Stomach (tissue), 9 donors: ENCODE data around the gene NRCAM. TPM values are rescaled to one million over a fixed set of nuclear protein-coding genes. Genes with fewer than 3 reads are reported as not detected.

ENCODE experiments used
- DNase-seq, 2 donors: peaks; one replicate each; pipeline versions ENCODE4 v3.0.0 to v3.0.0-alpha.2; 2013 to 2019
- H3K27ac ChIP-seq, 5 donors: fragments of 200-600 bp in 4 of 5; sonication (generic) in 4 of 5; one replicate each; pipeline ENCODE4 v1.5.1; 2013 to 2019; ENCODE audit warnings: mild to moderate bottlenecking in 1 of 5, moderate library complexity in 1 of 5
- H3K27me3 ChIP-seq, 3 donors: fragments of 200-600 bp; sonication (generic); one replicate each; pipeline ENCODE4 v1.5.1; 2017 to 2019; ENCODE audit warnings: mixed run types in 1 of 3
- H3K36me3 ChIP-seq, 4 donors: fragments of 200-600 bp; sonication (generic); 1 replicate in 3 of 4; 2 replicates in 1 of 4; pipeline ENCODE4 v1.5.1; 2016 to 2019
- H3K4me1 ChIP-seq, 4 donors: fragments of 200-600 bp; sonication (generic); one replicate each; pipeline ENCODE4 v1.5.1; 2016 to 2019
- H3K4me3 ChIP-seq, 4 donors: fragments of 200-600 bp; sonication (generic) in 3 of 4; one replicate each; pipeline ENCODE4 v1.5.1; 2016 to 2019; ENCODE audit warnings: mild to moderate bottlenecking in 1 of 4
- H3K9me3 ChIP-seq, 4 donors: fragments of 200-600 bp; sonication (generic); one replicate each; pipeline ENCODE4 v1.5.1; 2016 to 2019
- EP300 ChIP-seq: sonication (generic); formaldehyde crosslinking; IDR thresholded peaks from one replicate; pipeline ENCODE4 v1.6.1; 2017; ENCODE audit warnings: antibody characterized with exemption
- POLR2A ChIP-seq, 4 donors: fragments of 450-650 bp; IDR thresholded peaks; one replicate each; pipeline ENCODE4 v1.6.1; 2016; ENCODE audit warnings: antibody characterized with exemption in 4 of 4, control low read depth in 2 of 4, mild to moderate bottlenecking in 1 of 4, moderate library complexity in 1 of 4
- POLR2AphosphoS5 ChIP-seq, 3 donors: sonication (generic); formaldehyde crosslinking; IDR thresholded peaks; one replicate each; pipeline ENCODE4 v1.6.1; 2016; ENCODE audit warnings: antibody characterized with exemption in 3 of 3
- WGBS, 5 donors: extraction: QIAGEN DNeasy Blood & Tissue Kit in 3 of 5; methylation state at CpG; one replicate each; pipeline versions ENCODE4 v1.1.5 to v1.1.7; 2013 to 2018; 5-methylcytosine and 5-hydroxymethylcytosine counted together
- intact Hi-C: fragments of 100-400 bp; cut with DNase I; formaldehyde crosslinking; loops from one replicate; pipeline ENCODE4 v1.15.1; 2023; ENCODE audit warnings: low total_unique reads
- polyA plus RNA-seq, 3 donors: library from polyadenylated mRNA; stranded (reverse); fragments of 200-250 nt; gene quantifications; one replicate each; pipeline ENCODE4 v1.2.3, GENCODE V29; 2013
- total RNA-seq, 5 donors: library from RNA; depleted of rRNA; stranded (reverse); fragments of >200 nt; gene quantifications; one replicate each; pipeline versions ENCODE4 v1.1.0 to v1.2.3, GENCODE V29; 2014 to 2016
- TF ChIP-seq, protein P1 (sequence below), 7 experiments: fragments of 450-650 bp in 4 of 7; fragments of 200-600 bp in 3 of 7; sonication (generic) in 3 of 7; IDR thresholded peaks; one replicate each; pipeline ENCODE4 v1.5.1; 2016 to 2019; ENCODE audit warnings: antibody characterized with exemption in 7 of 7, control low read depth in 2 of 7, mild to moderate bottlenecking in 1 of 7
- donor health status: healthy with polysubstance abuse.
- donor health status: Bipolar disorder and iron deficiency.
- donor health status: healthy.

The NRCAM gene
- total and polyA plus RNA-seq, 8 donors, result 1.2 to 9.4 (median 2.3) TPM

GRCh38 chr7:108142675-108143259 lies 313.5 kb downstream of the NRCAM start:
- no peak overlapping the region for H3K27ac ChIP-seq
- TF ChIP-seq POLR2A (IDR thresholded peaks at IDR 0.05) (no peak), POLR2AphosphoS5 (IDR thresholded peaks at IDR 0.05) (no peak), EP300 (no peak)
- TF ChIP-seq, protein P1, sequence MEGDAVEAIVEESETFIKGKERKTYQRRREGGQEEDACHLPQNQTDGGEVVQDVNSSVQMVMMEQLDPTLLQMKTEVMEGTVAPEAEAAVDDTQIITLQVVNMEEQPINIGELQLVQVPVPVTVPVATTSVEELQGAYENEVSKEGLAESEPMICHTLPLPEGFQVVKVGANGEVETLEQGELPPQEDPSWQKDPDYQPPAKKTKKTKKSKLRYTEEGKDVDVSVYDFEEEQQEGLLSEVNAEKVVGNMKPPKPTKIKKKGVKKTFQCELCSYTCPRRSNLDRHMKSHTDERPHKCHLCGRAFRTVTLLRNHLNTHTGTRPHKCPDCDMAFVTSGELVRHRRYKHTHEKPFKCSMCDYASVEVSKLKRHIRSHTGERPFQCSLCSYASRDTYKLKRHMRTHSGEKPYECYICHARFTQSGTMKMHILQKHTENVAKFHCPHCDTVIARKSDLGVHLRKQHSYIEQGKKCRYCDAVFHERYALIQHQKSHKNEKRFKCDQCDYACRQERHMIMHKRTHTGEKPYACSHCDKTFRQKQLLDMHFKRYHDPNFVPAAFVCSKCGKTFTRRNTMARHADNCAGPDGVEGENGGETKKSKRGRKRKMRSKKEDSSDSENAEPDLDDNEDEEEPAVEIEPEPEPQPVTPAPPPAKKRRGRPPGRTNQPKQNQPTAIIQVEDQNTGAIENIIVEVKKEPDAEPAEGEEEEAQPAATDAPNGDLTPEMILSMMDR (IDR thresholded peaks at IDR 0.05), result no peak
- H3K4me1 ChIP-seq, result peaks cover 0 to 10% (median 6%) of the 10 kb centered on the region in 4 donors
- no peaks in the 10 kb centered on the region for H3K27me3 ChIP-seq
- H3K36me3 ChIP-seq, result no peaks in the 10 kb centered on the region
- no peak for DNase-seq
- intact Hi-C loops, result loop anchor here (10.0 kb wide), 1 partner anchor 268 kb away; no protein-coding TSS in a partner anchor
- 72 to 88% (median 84%) methylated on average over 6 of the region's 6 CpGs for WGBS, 5 donors
- H3K9me3 ChIP-seq, result no peaks in the 10 kb centered on the region
- no peak overlapping the region for H3K4me3 ChIP-seq

DNA sequence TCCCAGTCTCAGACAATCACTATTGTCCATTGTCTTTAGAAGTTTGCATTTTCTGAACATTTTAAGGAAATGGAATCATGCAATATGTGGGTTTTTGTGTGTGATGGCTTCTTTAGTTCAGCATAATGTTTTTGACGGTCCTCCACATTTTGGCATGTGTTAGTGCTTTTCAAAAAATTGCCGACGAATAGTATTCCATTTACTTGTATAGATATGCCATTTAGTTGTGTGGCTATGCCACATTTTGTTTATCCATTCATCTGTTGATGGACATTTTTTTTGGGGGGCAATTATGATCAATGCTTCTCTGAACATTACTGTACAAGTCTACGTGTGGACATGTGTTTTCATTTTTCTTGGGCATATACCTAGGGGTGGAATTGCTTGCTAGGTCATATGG lies 314.1 kb downstream of the NRCAM start:
- H3K27me3 ChIP-seq, result no peaks in the 10 kb centered on the region
- H3K4me1 ChIP-seq, result peaks cover 0 to 10% (median 6%) of the 10 kb centered on the region in 4 donors
- no peaks in the 10 kb centered on the region for H3K36me3 ChIP-seq
- no peak overlapping the region for H3K4me3 ChIP-seq
- DNase-seq, result no peak
- no peaks in the 10 kb centered on the region for H3K9me3 ChIP-seq
- 88 to 95% (median 93%) methylated on average over 4 of the region's 4 CpGs for WGBS, 5 donors
- intact Hi-C loops, result loop anchor here (10.0 kb wide), 1 partner anchor 267 kb away; no protein-coding TSS in a partner anchor
- H3K27ac ChIP-seq, result no peak overlapping the region
- TF ChIP-seq POLR2AphosphoS5 (IDR thresholded peaks at IDR 0.05) (no peak), POLR2A (IDR thresholded peaks at IDR 0.05) (no peak)
- TF ChIP-seq, protein P1 (IDR thresholded peaks at IDR 0.05), result no peak

- Histone ChIP-seq H3K9me3 (no peaks in the 10 kb centered on the region), H3K27me3 (no peaks in the 10 kb centered on the region), H3K4me1 (peaks cover 0 to 4% (median 0%) of the 10 kb centered on the region in 4 donors), H3K36me3 (no peaks in the 10 kb centered on the region), H3K4me3 (no peak overlapping the region), H3K27ac (no peak overlapping the region)
- no peak for TF ChIP-seq POLR2AphosphoS5 (IDR thresholded peaks at IDR 0.05)
- DNase-seq, result no peak
- intact Hi-C loops, result loop anchor here (10.0 kb wide), 1 partner anchor 266 kb away; no protein-coding TSS in a partner anchor
Measured at GRCh38 chr7:108140671-108141070, 315.6 kb downstream of the NRCAM start.

DNA sequence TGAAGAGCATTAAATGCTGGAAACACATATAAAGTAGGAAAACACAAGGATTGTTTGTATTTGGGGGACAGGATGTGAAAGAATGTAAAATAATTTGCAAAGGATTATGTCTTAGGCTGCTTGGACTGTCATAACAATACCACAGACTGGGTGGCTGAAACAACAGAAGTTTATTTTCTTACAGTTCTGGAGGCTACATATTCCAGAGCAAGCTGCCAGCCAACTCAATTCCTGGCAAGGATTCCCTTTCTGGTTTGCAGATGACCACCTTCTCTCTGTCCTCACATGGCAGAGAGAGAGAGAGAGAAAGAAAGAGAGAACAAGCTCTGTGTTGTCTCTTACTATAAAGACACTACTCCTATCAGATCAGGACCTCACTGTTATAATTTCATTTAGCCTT lies 317.3 kb downstream of the NRCAM start:
- H3K9me3 ChIP-seq, result no peaks in the 10 kb centered on the region
- no peaks in the 10 kb centered on the region for H3K36me3 ChIP-seq
- no peaks in the 10 kb centered on the region for H3K27me3 ChIP-seq
- no peak overlapping the region for H3K4me3 ChIP-seq
- H3K27ac ChIP-seq, result no peak overlapping the region
- intact Hi-C loops, result no loop called here
- TF ChIP-seq POLR2AphosphoS5 (IDR thresholded peaks at IDR 0.05) (no peak), POLR2A (IDR thresholded peaks at IDR 0.05) (no peak), EP300 (no peak)
- TF ChIP-seq, protein P1 (IDR thresholded peaks at IDR 0.05), result no peak
- peaks cover 0 to 11% (median 0%) of the 10 kb centered on the region in 4 donors for H3K4me1 ChIP-seq
- DNase-seq, result no peak

- Histone ChIP-seq H3K4me1 (peaks cover 0 to 11% (median 0%) of the 10 kb centered on the region in 4 donors), H3K27ac (no peak overlapping the region), H3K9me3 (no peaks in the 10 kb centered on the region), H3K36me3 (no peaks in the 10 kb centered on the region), H3K27me3 (no peaks in the 10 kb centered on the region), H3K4me3 (no peak overlapping the region)
- no peak for TF ChIP-seq POLR2A (IDR thresholded peaks at IDR 0.05)
- no peak for TF ChIP-seq EP300
- no peak for TF ChIP-seq POLR2AphosphoS5 (IDR thresholded peaks at IDR 0.05)
- TF ChIP-seq, protein P1 (IDR thresholded peaks at IDR 0.05), result no peak
- intact Hi-C loops, result no loop called here
- DNase-seq, result no peak
- WGBS, 5 donors, result 81 to 87% (median 86%) methylated on average over 4 of the region's 4 CpGs
Measured at GRCh38 chr7:108137993-108138392, 318.2 kb downstream of the NRCAM start.
